ENCODE measurements around the gene ARHGEF26.

DNA sequence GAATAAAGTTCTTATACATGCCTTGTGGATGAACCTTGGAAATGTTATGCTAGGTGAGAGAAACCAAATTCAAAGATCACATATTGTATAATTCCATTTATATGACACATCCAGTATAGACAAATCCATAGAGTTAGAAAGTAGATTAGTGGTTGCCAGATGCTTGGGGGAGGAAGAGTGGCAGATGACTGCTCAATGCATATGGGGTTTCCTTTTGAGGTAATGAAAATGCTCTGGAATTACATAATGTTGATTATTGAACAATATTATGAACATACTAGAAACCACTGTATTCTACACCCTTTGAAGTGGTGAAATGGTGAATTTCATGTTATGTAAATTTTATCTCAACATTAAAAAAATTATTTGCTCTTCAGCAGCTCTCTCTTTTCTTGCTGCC, 102.3 kb downstream of the ARHGEF26 start:
- TF ChIP-seq EZH2phosphoT487 (IDR thresholded peaks at IDR 0.05; ENCODE audit: insufficient read depth, low read depth) (no peak), EZH2 (IDR thresholded peaks at IDR 0.05; ENCODE audit: insufficient read depth, poor library complexity, severe bottlenecking) (no peak)

Measured in GM23248 (cell line).